Measurements from ENCODE around the gene AQP5.

AQP5 gene

GRCh38 chr12:49920915-49921286, 40.8 kb upstream of the AQP5 start:
- no peak for TF ChIP-seq CTCF (IDR thresholded peaks at IDR 0.05; ENCODE audit: low read depth, low read length)
- DNase-seq (ENCODE audit: extremely low read depth, low read depth): no peak

- no peak for TF ChIP-seq CTCF (IDR thresholded peaks at IDR 0.05; ENCODE audit: low read depth, low read length)
- no peak for DNase-seq (ENCODE audit: extremely low read depth, low read depth)
These were observed 40.4 kb upstream of the AQP5 start for GRCh38 chr12:49921299-49921698.

- DNase-seq (ENCODE audit: extremely low read depth, low read depth): no peak
- no peak for TF ChIP-seq CTCF (IDR thresholded peaks at IDR 0.05; ENCODE audit: low read depth, low read length)
These were observed 39.7 kb upstream of the AQP5 start for GRCh38 chr12:49921936-49922335.

- no peak for DNase-seq (ENCODE audit: extremely low read depth, low read depth)
- TF ChIP-seq CTCF (IDR thresholded peaks at IDR 0.05; ENCODE audit: low read depth, low read length): no peak
These were observed 39.2 kb upstream of the AQP5 start for GRCh38 chr12:49922349-49923034.

GRCh38 chr12:49923035-49923644, 38.5 kb upstream of the AQP5 start:
- no peak for TF ChIP-seq CTCF (IDR thresholded peaks at IDR 0.05; ENCODE audit: low read depth, low read length)
- DNase-seq (ENCODE audit: extremely low read depth, low read depth): no peak

- no peak for TF ChIP-seq CTCF (IDR thresholded peaks at IDR 0.05; ENCODE audit: low read depth, low read length)
- DNase-seq (ENCODE audit: extremely low read depth, low read depth): no peak
These were observed 37.7 kb upstream of the AQP5 start for GRCh38 chr12:49923880-49924556.

- no peak for TF ChIP-seq CTCF (IDR thresholded peaks at IDR 0.05; ENCODE audit: low read depth, low read length)
- DNase-seq (ENCODE audit: extremely low read depth, low read depth): no peak
These were observed 36.9 kb upstream of the AQP5 start for GRCh38 chr12:49924628-49925246.
